Right lobe of liver (tissue), 4 donors: Measurements from ENCODE around the gene DUOX2.

Experiments used
- POLR2A ChIP-seq: fragments of 450-650 bp; IDR thresholded peaks from one replicate; pipeline ENCODE4 v1.6.1; 2017; ENCODE audit warnings: antibody characterized with exemption, mild to moderate bottlenecking
- TF ChIP-seq, protein P1 (sequence below), 4 donors: fragments of 200-600 bp in 3 of 4; fragments of 450-650 bp in 1 of 4; IDR thresholded peaks; one replicate each; pipeline versions ENCODE4 v1.5.1 to v1.8.0; 2016 to 2022; ENCODE audit warnings: antibody characterized with exemption in 4 of 4, mild to moderate bottlenecking in 2 of 4
- donor health status: DM: no; HTN: no; CAD: no.
- donor health status: DM: no; HTN: no; CAD: no.
- donor health status: DM: no; HTN: yes; CAD: no.

GRCh38 chr15:45150481-45150880, 36.5 kb upstream of the DUOX2 start:
- no peak for TF ChIP-seq POLR2A
- TF ChIP-seq, protein P1, sequence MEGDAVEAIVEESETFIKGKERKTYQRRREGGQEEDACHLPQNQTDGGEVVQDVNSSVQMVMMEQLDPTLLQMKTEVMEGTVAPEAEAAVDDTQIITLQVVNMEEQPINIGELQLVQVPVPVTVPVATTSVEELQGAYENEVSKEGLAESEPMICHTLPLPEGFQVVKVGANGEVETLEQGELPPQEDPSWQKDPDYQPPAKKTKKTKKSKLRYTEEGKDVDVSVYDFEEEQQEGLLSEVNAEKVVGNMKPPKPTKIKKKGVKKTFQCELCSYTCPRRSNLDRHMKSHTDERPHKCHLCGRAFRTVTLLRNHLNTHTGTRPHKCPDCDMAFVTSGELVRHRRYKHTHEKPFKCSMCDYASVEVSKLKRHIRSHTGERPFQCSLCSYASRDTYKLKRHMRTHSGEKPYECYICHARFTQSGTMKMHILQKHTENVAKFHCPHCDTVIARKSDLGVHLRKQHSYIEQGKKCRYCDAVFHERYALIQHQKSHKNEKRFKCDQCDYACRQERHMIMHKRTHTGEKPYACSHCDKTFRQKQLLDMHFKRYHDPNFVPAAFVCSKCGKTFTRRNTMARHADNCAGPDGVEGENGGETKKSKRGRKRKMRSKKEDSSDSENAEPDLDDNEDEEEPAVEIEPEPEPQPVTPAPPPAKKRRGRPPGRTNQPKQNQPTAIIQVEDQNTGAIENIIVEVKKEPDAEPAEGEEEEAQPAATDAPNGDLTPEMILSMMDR (IDR thresholded peaks at IDR 0.05): no peak
